Activated naive CD4-positive, alpha-beta T cell treated with anti-CD3 and anti-CD28 coated beads, Interleukin-2, amount 50 U/mL, for 24 hours (primary cell): Measurements from ENCODE around the gene HIGD1C.

ENCODE experiments used
- H3K27ac Mint-ChIP-seq: one replicate; pipeline ENCODE4 v1.8.0; 2021; ENCODE audit warnings: mild to moderate bottlenecking, mixed read lengths
- H3K27me3 Mint-ChIP-seq: one replicate; pipeline ENCODE4 v1.8.0; 2021; ENCODE audit warnings: mixed read lengths
- H3K36me3 Mint-ChIP-seq: one replicate; pipeline ENCODE4 v1.8.0; 2021; ENCODE audit warnings: mixed read lengths
- H3K4me1 Mint-ChIP-seq: one replicate; pipeline ENCODE4 v1.8.0; 2021; ENCODE audit warnings: mixed read lengths
- H3K4me3 Mint-ChIP-seq: one replicate; pipeline ENCODE4 v1.8.0; 2021; ENCODE audit warnings: mild to moderate bottlenecking, mixed read lengths
- H3K9me3 Mint-ChIP-seq: one replicate; pipeline ENCODE4 v1.8.0; 2021; ENCODE audit warnings: mixed read lengths

HIGD1C gene

DNA sequence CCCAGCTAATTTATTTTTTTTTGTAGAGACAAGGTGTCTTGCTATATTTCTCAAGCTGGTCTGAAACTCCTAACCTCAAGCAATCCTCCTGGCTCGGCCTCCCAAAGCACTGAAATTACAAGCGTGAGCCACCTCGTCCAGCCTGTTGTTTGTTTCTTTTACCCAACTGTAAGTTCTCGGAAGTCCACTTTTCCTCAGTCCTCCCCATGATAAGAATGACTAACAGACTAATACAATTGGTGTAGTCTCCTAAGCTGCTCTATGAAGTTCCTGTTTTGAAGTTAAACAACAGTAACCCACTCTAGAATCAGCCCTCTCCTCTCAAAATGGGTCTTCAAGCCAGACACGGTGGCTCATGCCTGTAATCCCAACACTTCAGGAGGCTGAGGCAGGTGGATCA is 36.5 kb downstream of the HIGD1C start:
- no peak overlapping the region for H3K4me3 Mint-ChIP-seq
- H3K4me1 Mint-ChIP-seq, result peaks cover 45% of the 10 kb centered on the region
- peaks cover 19% of the 10 kb centered on the region for H3K36me3 Mint-ChIP-seq
- peak overlapping the region; percentile 59 for H3K27ac Mint-ChIP-seq
- H3K9me3 Mint-ChIP-seq, result no peaks in the 10 kb centered on the region
- no peaks in the 10 kb centered on the region for H3K27me3 Mint-ChIP-seq

DNA sequence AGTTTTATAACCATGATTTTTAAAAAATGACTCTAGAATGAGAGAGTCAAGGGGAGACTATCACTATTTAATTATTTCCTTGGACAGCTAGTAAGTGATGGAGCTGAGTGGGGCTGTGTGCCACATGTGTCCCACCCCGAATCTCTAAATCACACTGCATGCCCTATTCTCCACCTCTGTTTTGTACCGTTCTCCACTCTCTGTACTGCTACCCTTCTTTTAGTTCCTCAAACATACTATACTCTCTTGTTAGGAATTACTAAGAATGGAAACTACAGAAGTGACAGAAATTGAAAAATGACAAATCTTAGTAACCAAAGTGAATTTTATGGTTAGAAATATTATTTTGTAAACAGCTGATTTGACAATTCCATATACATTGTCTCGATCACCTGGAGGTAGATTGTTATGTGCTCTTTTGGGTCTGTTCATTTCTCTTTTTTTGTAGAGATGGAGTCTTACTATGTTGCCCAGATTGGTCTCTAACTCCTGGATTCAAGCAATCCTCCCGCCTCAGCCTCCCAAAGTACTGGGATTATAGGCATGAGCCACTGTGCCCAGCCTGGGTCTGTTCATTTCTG is 37.9 kb downstream of the HIGD1C start:
- H3K4me1 Mint-ChIP-seq, result peaks cover 34% of the 10 kb centered on the region
- H3K4me3 Mint-ChIP-seq, result no peak overlapping the region
- peak overlapping the region; percentile 57 for H3K27ac Mint-ChIP-seq
- no peaks in the 10 kb centered on the region for H3K9me3 Mint-ChIP-seq
- H3K36me3 Mint-ChIP-seq, result peaks cover 23% of the 10 kb centered on the region
- H3K27me3 Mint-ChIP-seq, result no peaks in the 10 kb centered on the region

DNA sequence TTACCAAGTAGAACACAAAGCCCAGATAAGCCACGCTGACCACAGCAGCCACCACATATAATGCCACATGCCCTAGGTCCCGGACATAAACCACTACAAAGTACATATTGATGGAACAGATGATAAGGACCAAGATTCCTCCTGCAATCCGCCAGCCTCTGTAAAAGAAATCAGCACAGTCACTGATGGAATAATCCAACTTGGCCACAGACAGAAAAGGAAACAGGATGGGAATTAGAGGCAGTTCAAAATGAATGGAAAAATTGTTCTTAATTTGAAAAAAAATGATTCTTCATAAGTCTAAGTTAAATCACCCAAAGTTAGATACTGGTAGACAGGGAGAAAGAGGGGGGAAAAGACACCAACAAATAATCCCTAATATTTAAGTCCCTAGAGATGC is 38.4 kb downstream of the HIGD1C start:
- Mint-ChIP-seq H3K36me3 (peaks cover 23% of the 10 kb centered on the region), H3K4me1 (peaks cover 28% of the 10 kb centered on the region), H3K9me3 (no peaks in the 10 kb centered on the region), H3K27me3 (no peaks in the 10 kb centered on the region), H3K4me3 (no peak overlapping the region), H3K27ac (peak overlapping the region; percentile 57)

DNA sequence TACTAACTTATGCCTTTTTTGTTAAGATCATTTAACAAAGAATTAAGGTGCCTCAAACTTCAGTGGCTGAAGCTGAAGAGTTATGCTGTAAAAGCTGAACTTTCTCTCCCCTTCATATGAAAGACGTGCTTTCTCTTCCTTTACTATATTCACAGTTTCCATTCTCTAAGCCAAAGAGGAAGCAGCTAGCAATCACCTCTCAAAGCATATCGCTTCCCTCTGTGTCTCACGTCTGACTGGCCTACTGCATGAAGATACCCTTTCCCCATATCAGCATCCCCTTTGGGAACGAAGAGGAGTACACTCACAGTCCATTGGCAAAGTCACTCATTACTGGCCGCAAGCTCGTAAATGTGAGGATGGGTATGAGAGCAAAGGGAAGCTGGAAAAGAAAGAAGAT is 38.9 kb downstream of the HIGD1C start:
- H3K9me3 Mint-ChIP-seq, result no peaks in the 10 kb centered on the region
- no peak overlapping the region for H3K4me3 Mint-ChIP-seq
- H3K27ac Mint-ChIP-seq, result no peak overlapping the region
- no peaks in the 10 kb centered on the region for H3K27me3 Mint-ChIP-seq
- H3K4me1 Mint-ChIP-seq, result peaks cover 23% of the 10 kb centered on the region
- peaks cover 23% of the 10 kb centered on the region for H3K36me3 Mint-ChIP-seq

DNA sequence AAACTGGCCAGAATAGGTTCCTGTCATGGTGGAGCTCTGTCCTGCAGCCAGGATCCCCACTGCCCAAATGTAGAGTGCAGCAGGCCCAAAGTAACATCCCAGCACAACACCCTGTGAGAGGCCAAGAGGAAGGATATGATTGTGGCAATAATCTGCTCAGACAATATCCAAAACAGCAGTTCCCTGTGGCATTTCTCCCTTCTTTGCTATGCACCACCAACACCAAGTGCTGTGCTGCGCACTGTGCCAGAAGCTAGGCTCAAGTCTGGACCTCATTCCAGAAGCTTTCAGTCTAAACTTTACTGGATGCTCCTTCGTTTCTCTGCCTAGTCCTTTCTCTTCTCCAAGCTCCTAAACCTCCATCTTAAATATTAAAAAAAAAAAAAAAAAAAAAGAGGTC is 40.5 kb downstream of the HIGD1C start:
- Mint-ChIP-seq H3K27ac (no peak overlapping the region), H3K4me1 (peaks cover 10% of the 10 kb centered on the region), H3K36me3 (peaks cover 23% of the 10 kb centered on the region)

DNA sequence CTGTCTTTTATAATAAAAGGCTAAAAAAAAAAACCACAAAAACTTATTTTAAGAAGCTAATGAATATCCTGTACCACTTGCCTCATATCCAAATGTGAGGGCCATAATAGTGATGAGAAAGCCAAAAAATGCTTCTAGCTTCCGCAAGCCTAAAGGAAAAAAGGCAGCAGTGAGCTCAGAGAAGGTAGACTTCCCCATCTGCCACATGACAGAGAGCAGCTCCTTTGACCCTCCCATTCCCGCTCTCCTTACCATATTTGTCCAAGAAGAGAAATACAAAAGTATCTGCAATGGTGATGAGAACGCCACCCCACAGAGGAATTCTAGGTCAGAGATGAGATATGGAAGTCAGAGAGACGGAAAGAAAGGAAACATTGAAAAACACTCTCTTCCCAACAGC is 46.7 kb downstream of the HIGD1C start:
- no peaks in the 10 kb centered on the region for H3K27me3 Mint-ChIP-seq
- H3K27ac Mint-ChIP-seq, result peak overlapping the region; percentile 25
- H3K4me3 Mint-ChIP-seq, result peak overlapping the region; percentile 11
- peaks cover 20% of the 10 kb centered on the region for H3K4me1 Mint-ChIP-seq
- H3K9me3 Mint-ChIP-seq, result no peaks in the 10 kb centered on the region
- peaks cover 20% of the 10 kb centered on the region for H3K36me3 Mint-ChIP-seq

More for the DNA sequence above, 40.5 kb downstream of the HIGD1C start:
- H3K4me3 Mint-ChIP-seq, result no peak overlapping the region
- no peaks in the 10 kb centered on the region for H3K9me3 Mint-ChIP-seq
- no peaks in the 10 kb centered on the region for H3K27me3 Mint-ChIP-seq

DNA sequence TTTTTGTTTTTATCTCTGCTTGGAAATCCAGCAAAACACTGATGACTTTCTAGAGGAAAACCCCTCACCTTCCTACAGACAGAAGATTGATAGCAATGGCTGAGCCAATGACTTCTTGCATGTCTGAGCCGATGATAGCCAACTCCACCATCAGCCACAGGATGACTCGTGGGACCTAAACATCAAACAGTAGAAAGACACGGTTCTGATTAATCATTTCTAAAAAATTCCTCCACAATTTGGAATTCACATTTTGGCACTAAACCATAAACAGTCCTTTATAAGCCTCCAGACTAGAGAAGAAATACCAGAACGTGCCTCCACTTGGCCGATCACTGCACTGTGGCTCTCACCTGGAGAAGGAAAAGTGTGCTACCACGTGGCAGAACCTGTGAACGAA is 47.9 kb downstream of the HIGD1C start:
- Mint-ChIP-seq H3K36me3 (peaks cover 19% of the 10 kb centered on the region), H3K27me3 (no peaks in the 10 kb centered on the region), H3K4me3 (peak overlapping the region; percentile 23), H3K27ac (peak overlapping the region; percentile 47), H3K4me1 (peaks cover 20% of the 10 kb centered on the region), H3K9me3 (no peaks in the 10 kb centered on the region)

DNA sequence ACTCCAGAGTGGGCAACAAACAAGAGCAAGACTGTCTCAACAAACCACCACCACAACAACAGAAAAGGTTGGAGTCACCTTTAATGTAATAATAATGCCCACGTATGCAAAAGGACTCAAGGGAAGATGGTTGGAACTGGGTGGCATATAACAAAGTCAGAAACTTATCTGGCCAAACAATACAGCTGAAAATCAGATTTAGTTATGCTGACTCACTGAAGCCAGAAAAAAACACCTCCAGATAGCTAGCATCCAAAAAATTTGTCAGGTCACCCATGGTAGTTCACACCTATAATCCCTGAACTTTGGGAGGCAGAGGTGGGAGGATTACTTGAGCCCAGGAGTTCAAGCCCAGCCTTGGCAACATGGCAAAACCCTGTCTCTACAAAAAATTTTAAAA is 49.5 kb downstream of the HIGD1C start:
- Mint-ChIP-seq H3K4me3 (no peak overlapping the region), H3K4me1 (peaks cover 20% of the 10 kb centered on the region), H3K27ac (no peak overlapping the region), H3K27me3 (no peaks in the 10 kb centered on the region), H3K9me3 (no peaks in the 10 kb centered on the region), H3K36me3 (peaks cover 19% of the 10 kb centered on the region)

DNA sequence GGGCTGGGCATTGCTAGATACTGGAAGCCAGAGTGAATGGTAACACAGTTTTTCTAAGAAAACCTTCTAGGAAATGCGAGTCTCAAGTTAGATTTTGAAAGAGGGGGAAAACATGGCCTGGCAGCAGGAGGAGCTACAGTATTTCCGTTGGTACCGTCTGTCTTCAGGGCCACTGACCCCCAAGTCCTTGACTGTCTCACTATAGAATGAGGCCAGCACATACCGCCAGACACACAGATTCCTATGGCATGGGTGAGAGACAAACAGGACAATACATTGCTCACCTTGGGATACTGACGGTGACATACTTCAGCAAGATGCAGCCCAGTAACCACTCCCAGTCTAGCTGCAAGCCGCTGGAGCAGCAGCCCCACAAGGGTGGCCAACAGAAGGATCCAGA is 52.2 kb downstream of the HIGD1C start:
- Mint-ChIP-seq H3K27me3 (no peaks in the 10 kb centered on the region), H3K36me3 (peaks cover 16% of the 10 kb centered on the region), H3K4me3 (no peak overlapping the region), H3K9me3 (no peaks in the 10 kb centered on the region), H3K4me1 (peaks cover 23% of the 10 kb centered on the region), H3K27ac (peak overlapping the region; percentile 14)

DNA sequence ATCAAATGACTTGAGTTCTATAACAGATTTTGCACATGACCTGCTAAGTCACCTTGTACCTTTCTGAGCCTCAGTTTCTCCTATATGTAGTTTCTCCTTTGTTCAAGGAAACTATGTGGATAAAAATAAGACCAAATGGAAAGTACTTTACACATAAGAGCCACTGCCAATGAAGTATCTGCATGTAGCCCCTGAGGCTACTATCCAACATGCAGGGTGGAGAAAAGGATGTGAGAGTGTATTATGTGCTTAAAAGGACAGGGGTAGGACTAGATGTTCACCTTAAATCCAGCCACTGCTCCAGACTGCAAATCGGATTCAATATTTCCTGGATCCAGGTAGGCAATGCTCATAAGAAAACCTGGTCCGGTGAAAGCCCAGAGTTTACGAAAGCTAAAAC is 52.7 kb downstream of the HIGD1C start:
- H3K4me3 Mint-ChIP-seq, result no peak overlapping the region
- peak overlapping the region; percentile 35 for H3K27ac Mint-ChIP-seq
- H3K27me3 Mint-ChIP-seq, result no peaks in the 10 kb centered on the region
- H3K36me3 Mint-ChIP-seq, result peaks cover 16% of the 10 kb centered on the region
- H3K9me3 Mint-ChIP-seq, result no peaks in the 10 kb centered on the region
- H3K4me1 Mint-ChIP-seq, result peaks cover 26% of the 10 kb centered on the region

DNA sequence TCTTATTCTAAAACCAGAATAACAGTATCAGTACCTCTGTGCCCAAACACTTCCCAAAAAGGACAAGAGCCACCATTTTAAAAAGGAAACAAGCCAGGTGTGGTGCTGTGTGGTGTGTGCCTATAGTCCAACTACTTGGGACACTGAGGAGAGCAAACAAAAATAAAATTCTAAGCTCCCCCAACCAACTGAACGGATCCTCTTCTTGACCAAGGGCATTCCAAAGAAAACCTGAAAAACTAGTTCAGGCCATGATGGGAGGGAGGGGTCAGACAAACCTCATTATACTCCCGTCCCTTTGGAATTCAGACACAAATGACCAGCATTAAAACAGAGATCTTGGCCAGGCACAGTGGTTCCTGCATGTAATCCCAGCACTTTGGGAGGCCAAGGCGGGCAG is 53.3 kb downstream of the HIGD1C start:
- H3K4me3 Mint-ChIP-seq, result no peak overlapping the region
- no peaks in the 10 kb centered on the region for H3K27me3 Mint-ChIP-seq
- H3K9me3 Mint-ChIP-seq, result no peaks in the 10 kb centered on the region
- peak overlapping the region; percentile 53 for H3K27ac Mint-ChIP-seq
- H3K36me3 Mint-ChIP-seq, result peaks cover 10% of the 10 kb centered on the region
- peaks cover 23% of the 10 kb centered on the region for H3K4me1 Mint-ChIP-seq

DNA sequence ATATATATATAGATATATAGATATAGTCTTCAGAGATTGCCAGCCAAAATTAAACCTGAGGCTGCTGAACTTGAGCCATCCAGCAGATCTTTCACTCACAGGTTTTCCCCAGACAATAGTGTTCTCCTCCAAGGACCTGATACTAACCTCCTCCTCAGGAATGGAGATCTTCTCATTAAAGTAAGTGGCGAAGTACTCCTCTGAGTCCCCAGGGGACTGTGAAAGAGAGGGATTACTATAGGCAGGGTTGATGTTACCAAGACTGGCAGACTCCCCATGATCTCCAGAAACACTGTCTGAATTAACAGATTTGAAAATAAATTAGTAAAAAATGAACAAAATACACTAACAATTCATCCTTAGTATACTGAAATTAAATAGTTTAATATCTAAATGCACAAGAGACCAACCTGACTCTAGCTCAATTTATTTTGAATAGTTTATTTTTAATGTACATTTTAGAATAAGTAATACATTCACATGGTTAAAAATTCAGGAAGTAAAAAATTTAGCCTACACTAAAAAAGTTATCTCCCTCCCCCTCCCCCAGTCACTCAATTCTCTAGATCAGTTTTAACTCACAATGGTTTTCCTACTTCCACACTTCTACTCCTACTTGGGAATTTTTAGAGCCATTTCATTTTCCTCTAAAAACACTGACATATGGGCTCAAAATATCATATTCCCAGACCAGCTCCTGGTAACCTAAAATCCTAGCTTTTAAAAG is 56.1 kb downstream of the HIGD1C start:
- Mint-ChIP-seq H3K9me3 (no peaks in the 10 kb centered on the region), H3K27ac (peak overlapping the region; percentile 95), H3K36me3 (peaks cover 10% of the 10 kb centered on the region), H3K27me3 (no peaks in the 10 kb centered on the region), H3K4me1 (peaks cover 46% of the 10 kb centered on the region), H3K4me3 (peak overlapping the region; percentile 77)

DNA sequence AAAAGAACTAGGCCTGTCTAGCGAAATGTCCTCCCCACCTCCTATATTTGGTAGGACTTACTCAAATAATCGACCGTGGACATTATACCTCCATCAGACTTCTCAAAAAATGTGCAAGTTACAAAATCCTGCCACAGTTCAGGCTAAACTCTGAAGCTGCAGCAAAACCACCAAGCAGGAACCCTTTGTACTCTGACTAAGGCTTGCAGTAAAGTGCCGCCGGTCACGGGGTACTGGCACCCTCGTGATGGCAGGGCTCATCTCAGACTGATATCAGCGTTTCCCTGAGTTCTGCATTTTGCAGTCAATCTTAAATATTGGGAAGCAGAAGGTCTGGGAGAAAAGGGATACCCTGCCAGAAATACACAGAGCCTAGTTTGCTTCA is 56.7 kb downstream of the HIGD1C start:
- Mint-ChIP-seq H3K4me3 (peak overlapping the region; percentile 77), H3K9me3 (no peaks in the 10 kb centered on the region), H3K4me1 (peaks cover 47% of the 10 kb centered on the region), H3K27me3 (no peaks in the 10 kb centered on the region), H3K36me3 (peaks cover 7% of the 10 kb centered on the region), H3K27ac (peak overlapping the region; percentile 95)

DNA sequence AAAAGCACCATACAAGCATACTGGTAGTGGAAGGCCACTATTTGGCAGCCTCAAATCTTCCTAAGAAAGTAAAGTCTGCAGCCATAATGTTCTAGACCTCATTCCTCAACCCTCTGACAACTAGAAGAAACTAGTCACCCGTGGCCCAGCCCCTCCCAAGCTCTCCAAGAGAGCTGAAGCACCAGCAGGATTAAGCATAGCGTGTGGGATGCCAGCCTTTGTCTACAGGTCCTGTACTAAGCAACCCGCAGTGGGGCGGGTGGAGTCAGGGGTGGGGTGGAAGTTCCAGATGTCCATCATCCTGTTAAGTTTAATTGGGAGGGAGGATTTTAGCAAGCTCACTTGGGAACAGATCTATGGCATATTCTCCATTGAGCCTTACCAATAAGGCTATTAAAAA is 59.6 kb downstream of the HIGD1C start:
- no peak overlapping the region for H3K4me3 Mint-ChIP-seq

DNA sequence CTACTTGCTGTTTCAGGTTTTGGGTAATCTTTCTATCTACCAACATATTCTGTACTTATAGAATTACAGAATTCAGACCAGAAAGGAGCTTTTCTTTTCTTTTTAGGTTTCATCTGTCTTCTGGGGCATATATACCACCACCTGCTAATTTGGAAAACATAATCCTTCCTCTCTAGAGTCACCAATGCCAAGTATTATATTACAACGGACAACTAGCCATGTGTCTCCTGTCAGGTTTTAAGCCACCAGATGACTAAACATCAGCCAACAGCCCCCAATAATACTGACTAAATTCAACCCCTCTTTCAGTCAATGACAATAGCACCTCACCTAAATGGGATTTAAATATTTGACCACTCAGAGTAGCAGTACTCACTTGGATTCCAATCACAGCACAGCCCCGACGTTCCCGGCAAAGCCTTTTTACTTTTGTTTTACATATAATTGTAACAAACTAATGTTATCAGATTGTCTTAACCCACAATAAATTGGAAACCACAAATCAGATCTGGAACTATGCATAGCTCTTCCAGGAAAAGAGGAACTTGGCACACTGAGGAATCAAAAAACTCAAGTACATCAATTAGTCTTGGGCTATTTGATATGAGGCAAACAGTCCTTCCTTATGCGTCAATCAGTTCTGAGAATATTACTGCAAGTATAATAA is 60.4 kb downstream of the HIGD1C start:
- H3K4me1 Mint-ChIP-seq, result peaks cover 54% of the 10 kb centered on the region
- peaks cover 4% of the 10 kb centered on the region for H3K36me3 Mint-ChIP-seq
- H3K4me3 Mint-ChIP-seq, result no peak overlapping the region
- H3K27ac Mint-ChIP-seq, result peak overlapping the region; percentile 63
- no peaks in the 10 kb centered on the region for H3K27me3 Mint-ChIP-seq
- no peaks in the 10 kb centered on the region for H3K9me3 Mint-ChIP-seq

More for the DNA sequence above, 59.6 kb downstream of the HIGD1C start:
- Mint-ChIP-seq H3K36me3 (peaks cover 4% of the 10 kb centered on the region), H3K4me1 (peaks cover 47% of the 10 kb centered on the region), H3K27ac (peak overlapping the region; percentile 53), H3K9me3 (no peaks in the 10 kb centered on the region), H3K27me3 (no peaks in the 10 kb centered on the region)

DNA sequence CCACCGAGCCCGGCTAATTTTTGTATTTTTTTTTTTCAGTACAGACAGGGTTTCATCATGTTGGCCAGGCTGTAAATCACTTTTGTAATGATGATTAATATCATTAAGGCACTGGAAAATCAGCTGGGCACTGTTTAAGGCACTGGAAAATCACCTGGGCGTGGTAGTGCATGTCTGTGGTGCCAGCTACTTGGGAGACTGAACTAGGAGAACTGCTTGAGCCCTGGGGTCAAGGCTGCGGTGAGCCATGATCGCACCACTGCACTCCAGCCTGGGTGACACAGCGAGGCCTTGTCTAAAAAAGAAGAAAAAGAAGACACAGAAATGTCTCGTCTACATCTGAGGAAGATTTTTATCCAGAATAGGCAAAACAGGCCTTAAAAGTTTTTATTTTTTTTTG is 61.1 kb downstream of the HIGD1C start:
- Mint-ChIP-seq H3K36me3 (peaks cover 4% of the 10 kb centered on the region), H3K27me3 (no peaks in the 10 kb centered on the region), H3K4me1 (peaks cover 54% of the 10 kb centered on the region), H3K27ac (no peak overlapping the region), H3K4me3 (no peak overlapping the region), H3K9me3 (no peaks in the 10 kb centered on the region)
